ENCODE results near the gene DEGS2.

The DEGS2 gene

DNA sequence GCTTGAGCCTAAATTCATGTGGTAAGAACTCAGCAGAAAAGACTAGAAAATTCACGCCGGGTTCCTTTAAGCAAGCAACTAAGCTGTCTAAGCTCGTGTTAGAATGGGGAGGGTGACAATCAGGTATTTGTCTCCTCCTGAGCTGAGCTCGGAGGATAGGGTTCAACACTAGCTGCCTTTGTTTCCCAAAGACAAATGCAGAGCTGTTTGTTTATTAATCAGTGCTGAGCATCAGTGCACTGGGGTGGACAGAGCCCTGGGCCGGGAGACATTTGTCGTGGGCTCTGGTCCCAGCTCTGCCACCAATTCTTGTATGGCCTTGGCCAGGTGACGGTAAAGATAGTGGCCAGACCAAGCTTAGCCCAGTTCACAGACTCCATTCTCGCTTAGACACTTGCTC, 43.7 kb downstream of the DEGS2 start:
- Histone ChIP-seq H3K27me3 (ENCODE audit: insufficient read depth, low read length, poor library complexity) (no peaks in the 10 kb centered on the region), H3K4me2 (ENCODE audit: insufficient read depth, low read length) (no peak overlapping the region), H3K36me3 (ENCODE audit: insufficient read depth, low read length) (peaks cover 98% of the 10 kb centered on the region), H3K4me3 (ENCODE audit: low read depth in 1 of 2, low read length in 2 of 2) (no peak overlapping the region), H3K4me1 (ENCODE audit: insufficient read depth, low read length) (no peaks in the 10 kb centered on the region), H3K9me3 (ENCODE audit: insufficient read depth, low read length, severe bottlenecking) (no peaks in the 10 kb centered on the region), H3K79me2 (ENCODE audit: insufficient read depth, low read length) (peaks cover 98% of the 10 kb centered on the region), H4K20me1 (ENCODE audit: insufficient read depth, low read length) (peaks cover 95% of the 10 kb centered on the region), H2AFZ (ENCODE audit: low read depth, low read length) (no peak overlapping the region), H3K9ac (ENCODE audit: low read depth, low read length) (no peak overlapping the region), H3K27ac (ENCODE audit: low read length) (peak overlapping the region; percentile 37; the same call in 1 of the 2 replicates)
- ATAC-seq (ENCODE audit: insufficient read depth, low read depth), result no peak
- DNase-seq, result no peak
- no peak for TF ChIP-seq EZH2 (IDR thresholded peaks at IDR 0.05; ENCODE audit: borderline replicate concordance, low read depth, low read length, severe bottlenecking)
- TF ChIP-seq, protein P1, sequence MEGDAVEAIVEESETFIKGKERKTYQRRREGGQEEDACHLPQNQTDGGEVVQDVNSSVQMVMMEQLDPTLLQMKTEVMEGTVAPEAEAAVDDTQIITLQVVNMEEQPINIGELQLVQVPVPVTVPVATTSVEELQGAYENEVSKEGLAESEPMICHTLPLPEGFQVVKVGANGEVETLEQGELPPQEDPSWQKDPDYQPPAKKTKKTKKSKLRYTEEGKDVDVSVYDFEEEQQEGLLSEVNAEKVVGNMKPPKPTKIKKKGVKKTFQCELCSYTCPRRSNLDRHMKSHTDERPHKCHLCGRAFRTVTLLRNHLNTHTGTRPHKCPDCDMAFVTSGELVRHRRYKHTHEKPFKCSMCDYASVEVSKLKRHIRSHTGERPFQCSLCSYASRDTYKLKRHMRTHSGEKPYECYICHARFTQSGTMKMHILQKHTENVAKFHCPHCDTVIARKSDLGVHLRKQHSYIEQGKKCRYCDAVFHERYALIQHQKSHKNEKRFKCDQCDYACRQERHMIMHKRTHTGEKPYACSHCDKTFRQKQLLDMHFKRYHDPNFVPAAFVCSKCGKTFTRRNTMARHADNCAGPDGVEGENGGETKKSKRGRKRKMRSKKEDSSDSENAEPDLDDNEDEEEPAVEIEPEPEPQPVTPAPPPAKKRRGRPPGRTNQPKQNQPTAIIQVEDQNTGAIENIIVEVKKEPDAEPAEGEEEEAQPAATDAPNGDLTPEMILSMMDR (IDR thresholded peaks at IDR 0.05; ENCODE audit: borderline replicate concordance, extremely low read depth, low read length, poor library complexity, severe bottlenecking), result no peak

DNA sequence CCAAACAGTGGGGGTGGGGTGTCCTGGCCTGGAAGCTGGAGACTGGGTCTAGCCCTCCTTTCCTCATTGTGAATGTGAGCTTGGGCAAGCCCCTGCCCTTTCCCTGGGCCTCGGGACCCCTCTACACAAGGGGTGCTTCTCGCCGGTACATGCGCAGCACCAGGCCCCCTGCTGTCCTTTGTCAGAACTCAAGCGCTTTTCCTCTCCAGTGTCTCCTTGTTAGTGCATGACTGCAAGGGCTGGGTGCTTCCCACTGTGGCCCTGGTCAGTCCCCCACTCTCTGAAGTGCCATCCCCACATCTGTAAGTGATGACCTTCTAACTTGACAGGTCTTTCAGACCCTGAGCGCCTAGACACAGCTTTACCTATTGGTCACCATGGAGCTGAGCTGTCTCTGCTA, 44.2 kb downstream of the DEGS2 start:
- H4K20me1 ChIP-seq (ENCODE audit: insufficient read depth, low read length), result peaks cover 95% of the 10 kb centered on the region
- TF ChIP-seq, protein P1 (IDR thresholded peaks at IDR 0.05; ENCODE audit: borderline replicate concordance, extremely low read depth, low read length, poor library complexity, severe bottlenecking), result no peak
- no peak for TF ChIP-seq EZH2 (IDR thresholded peaks at IDR 0.05; ENCODE audit: borderline replicate concordance, low read depth, low read length, severe bottlenecking)
- ATAC-seq (ENCODE audit: insufficient read depth, low read depth), result no peak

DNA sequence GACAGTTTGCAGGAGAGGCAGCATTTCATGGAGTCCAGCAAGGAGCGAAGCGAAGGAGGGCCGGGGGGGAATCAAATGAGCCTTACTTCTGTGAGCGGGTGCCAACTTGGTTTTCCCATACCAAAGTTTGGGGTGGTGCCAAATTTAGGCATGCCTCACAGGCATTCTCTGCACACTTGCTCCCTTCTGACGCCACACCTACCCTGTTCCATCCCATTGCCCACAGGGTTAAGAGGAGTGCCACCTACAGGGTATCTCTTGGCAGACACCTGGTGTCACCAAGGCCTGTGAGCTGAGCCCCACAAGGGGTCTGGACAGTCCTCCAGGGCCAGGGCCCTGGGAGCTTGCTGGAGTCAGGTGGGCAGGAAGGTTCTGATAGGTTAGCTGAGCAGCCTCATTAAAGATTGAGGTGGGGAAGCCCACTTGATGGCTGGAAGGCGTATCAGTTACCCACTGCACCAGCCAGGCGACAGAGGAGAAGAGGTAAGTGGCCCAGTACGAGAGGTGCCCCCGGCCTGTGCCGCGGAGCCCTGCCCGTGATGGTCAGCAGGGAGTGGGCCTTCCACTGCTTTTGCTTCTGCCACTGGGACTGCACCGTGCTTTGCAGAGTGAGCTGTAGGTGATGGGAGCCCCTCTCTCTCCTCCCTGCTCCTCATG, 45.2 kb downstream of the DEGS2 start:
- TF ChIP-seq, protein P1 (IDR thresholded peaks at IDR 0.05; ENCODE audit: borderline replicate concordance, extremely low read depth, low read length, poor library complexity, severe bottlenecking), result peak; percentile 14
- no peak for TF ChIP-seq EZH2 (IDR thresholded peaks at IDR 0.05; ENCODE audit: borderline replicate concordance, low read depth, low read length, severe bottlenecking)
- Histone ChIP-seq H3K79me2 (ENCODE audit: insufficient read depth, low read length) (peaks cover 98% of the 10 kb centered on the region), H3K27me3 (ENCODE audit: insufficient read depth, low read length, poor library complexity) (no peaks in the 10 kb centered on the region), H3K36me3 (ENCODE audit: insufficient read depth, low read length) (peaks cover 98% of the 10 kb centered on the region), H3K4me2 (ENCODE audit: insufficient read depth, low read length) (no peak overlapping the region), H3K4me1 (ENCODE audit: insufficient read depth, low read length) (no peaks in the 10 kb centered on the region), H3K9me3 (ENCODE audit: insufficient read depth, low read length, severe bottlenecking) (no peaks in the 10 kb centered on the region), H3K9ac (ENCODE audit: low read depth, low read length) (no peak overlapping the region), H2AFZ (ENCODE audit: low read depth, low read length) (no peak overlapping the region), H3K4me3 (ENCODE audit: low read depth in 1 of 2, low read length in 2 of 2) (no peak overlapping the region), H4K20me1 (ENCODE audit: insufficient read depth, low read length) (peaks cover 95% of the 10 kb centered on the region), H3K27ac (ENCODE audit: low read length) (peak overlapping the region; percentile 34; the same call in 1 of the 2 replicates)
- DNase-seq (no peak), ATAC-seq (ENCODE audit: insufficient read depth, low read depth) (peak; percentile 13; the same call in 1 of the 3 replicates)

More for the DNA sequence above, 44.2 kb downstream of the DEGS2 start:
- Histone ChIP-seq H2AFZ (ENCODE audit: low read depth, low read length) (no peak overlapping the region), H3K9me3 (ENCODE audit: insufficient read depth, low read length, severe bottlenecking) (no peaks in the 10 kb centered on the region), H3K27me3 (ENCODE audit: insufficient read depth, low read length, poor library complexity) (no peaks in the 10 kb centered on the region), H3K27ac (ENCODE audit: low read length) (0 out of 2 replicates have a peak overlapping the region, but pooled peaks have one; percentile 37), H3K4me2 (ENCODE audit: insufficient read depth, low read length) (no peak overlapping the region), H3K79me2 (ENCODE audit: insufficient read depth, low read length) (peaks cover 98% of the 10 kb centered on the region), H3K4me3 (ENCODE audit: low read depth in 1 of 2, low read length in 2 of 2) (no peak overlapping the region), H3K4me1 (ENCODE audit: insufficient read depth, low read length) (no peaks in the 10 kb centered on the region), H3K9ac (ENCODE audit: low read depth, low read length) (no peak overlapping the region), H3K36me3 (ENCODE audit: insufficient read depth, low read length) (peaks cover 98% of the 10 kb centered on the region)
- DNase-seq, result no peak
